Fibroblast of upper back skin (primary cell): Measurements from ENCODE around the gene PLCD1.
"Not testable (repeated sequence)": the region's sequence is repeated elsewhere in the genome, so short reads cannot be mapped to it uniquely, and the experiment has no call there.

ENCODE experiments used
- DNase-seq: peaks from one replicate; pipeline ENCODE4 v3.0.0-alpha.2; 2013

Gene PLCD1

GRCh38 chr3:38036286-38036685 is 6.8 kb upstream of the PLCD1 start:
- DNase-seq = no peak

DNA sequence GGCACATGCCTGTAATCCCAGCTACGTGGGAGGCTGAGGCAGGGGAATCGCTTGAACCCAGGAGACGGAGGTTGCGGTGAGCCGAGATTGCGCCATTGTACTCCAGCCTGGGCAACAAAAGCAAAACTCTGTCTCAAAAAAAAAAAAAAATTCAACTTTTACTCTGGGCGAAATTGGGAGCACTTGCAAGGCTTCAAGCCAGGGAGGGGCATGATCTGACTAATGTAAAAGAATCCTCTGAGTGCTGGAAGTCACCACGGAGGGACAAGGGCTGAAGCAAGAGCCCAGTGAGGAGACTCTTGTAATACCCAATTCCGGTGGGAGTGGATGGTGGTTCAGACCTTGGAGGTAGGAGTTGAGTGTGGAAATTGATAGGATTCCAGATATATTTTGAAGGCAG is 4.9 kb upstream of the PLCD1 start:
- DNase-seq = not testable (repeated sequence)

- not testable (repeated sequence) for DNase-seq
Measured at GRCh38 chr3:38033586-38033985, 4.1 kb upstream of the PLCD1 start.

GRCh38 chr3:38032328-38032865 is 3.0 kb upstream of the PLCD1 start:
- no peak for DNase-seq

DNA sequence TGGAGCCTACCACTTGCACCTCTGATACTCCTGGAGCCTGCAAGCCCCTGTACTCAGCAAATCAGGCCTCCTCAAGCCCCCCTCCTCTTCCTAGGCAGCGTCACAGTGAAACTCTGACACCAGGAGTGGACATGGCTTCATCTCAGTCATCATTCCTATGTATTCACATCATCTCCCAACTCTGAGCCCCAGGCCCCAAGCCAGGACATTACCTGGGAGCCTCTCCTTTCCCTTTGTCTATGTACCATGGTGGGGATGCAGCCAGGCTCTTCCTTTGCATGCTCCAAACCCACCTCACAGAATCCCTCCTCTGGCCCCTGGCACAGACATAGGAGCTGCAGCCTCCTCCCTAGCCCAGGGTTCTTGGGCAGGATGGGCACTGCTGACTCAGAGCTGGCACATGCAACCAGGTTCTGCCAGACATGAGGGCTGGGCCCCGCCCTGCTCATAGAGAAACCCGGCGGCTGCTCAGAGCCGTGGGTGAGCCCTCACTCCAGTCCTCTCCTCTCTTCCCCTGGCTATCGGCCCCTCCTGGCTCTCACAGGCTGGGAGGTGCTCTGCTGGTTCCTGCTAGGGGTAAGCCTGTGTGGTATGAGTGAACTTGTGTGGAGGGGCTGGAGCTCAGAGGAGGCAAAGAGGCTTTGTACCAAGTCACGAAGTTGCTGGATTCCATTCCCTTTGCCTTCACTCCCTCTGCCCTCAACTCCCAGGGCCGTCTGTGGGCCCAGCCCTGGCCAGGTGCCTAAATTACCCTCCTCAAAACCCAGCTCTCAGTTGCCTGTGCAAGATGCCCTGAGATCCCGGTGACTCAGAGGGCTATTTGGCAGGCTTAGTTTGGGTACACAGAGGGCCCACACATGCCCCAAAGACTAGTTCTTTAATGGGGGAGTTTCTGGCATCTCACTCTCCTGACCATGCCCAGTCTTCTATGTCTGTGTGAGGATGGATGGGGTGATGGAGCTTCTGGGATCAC is 1.9 kb upstream of the PLCD1 start:
- no peak for DNase-seq

GRCh38 chr3:38030126-38031021 is 932 bp upstream of the PLCD1 start:
- DNase-seq = no peak

DNA sequence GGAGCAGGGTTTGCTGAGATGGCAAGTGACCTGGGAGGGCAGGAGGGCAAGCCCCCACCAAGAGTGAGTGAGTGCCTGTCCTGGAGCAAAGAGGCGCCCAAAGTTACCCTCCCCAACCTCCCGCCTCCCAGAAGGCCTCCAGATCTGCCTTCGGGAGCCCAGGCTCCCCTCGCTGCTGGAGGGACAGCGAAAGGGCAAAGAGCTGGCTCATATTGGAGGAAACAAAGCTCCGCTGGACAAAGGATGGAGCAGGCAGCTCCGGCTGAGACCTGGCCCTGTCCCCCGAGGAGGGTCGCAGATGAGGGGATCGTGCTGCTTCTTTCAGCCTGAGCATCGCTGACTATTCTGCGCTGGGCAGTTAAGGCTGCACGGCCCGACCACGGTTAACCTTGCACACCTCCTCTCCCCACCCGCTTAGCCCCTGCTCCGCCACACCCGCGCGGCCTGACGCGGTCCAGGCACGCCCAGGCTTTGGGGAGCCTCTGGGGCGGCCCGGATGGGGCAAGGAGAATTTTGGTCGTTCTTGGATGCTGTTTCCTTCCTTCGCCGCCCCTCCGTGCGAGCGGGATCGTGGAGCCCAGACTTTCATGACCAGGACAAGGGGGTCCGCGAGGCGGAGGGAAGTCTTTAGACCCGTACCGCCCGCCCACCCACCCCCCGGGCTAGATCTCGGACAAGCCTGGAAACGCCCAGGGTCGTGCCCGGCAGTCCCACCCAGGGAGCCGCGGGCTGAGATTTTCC is 651 bp downstream of the PLCD1 start:
- no peak for DNase-seq

DNA sequence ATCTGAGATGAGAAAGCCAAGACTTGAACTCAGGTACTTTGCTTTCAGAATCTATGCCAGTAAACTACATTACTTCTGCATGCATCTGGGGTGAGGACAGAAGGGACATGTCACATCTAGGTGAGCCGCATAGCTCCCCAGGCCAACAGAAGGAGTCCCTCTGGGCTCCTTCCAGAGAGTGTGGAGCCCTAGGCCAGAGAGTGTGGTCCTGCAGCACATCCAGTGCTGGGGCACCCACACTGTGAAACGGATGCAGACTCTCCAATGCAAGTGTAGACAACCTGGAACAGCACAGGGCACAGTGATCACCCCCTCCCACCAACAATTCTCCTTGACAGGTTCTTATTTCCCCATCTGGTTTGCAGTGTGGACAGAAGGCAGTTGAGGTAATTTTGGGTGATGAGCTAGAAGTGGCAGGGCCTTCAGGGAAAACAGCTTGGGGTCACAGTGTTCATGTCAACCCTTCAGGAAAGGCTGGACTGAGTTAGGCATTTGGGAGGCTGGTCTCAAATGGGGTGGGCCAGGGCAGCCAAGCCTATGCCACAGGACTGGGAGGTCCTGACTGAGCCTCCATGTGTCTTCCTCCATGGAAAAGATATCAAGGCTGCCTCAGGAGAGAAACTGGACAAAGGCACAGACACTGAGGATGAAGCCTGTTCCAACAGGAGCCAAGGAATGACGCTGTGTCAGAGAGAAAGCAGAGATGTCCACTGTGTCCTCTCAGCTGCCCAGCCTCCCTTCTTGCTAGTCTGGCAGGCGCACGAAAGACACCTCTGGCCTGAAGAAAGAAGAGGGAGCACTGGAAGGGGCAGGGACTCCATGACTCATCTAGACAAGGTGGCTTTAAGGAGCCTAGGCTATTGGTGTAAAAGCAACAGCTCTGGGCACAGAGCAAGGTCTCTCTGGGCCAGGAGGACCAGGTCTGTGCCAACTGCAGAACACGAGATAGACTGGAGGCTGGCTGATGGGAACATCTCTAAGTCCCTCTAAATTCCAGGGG is 1.7 kb downstream of the PLCD1 start:
- no peak for DNase-seq

DNA sequence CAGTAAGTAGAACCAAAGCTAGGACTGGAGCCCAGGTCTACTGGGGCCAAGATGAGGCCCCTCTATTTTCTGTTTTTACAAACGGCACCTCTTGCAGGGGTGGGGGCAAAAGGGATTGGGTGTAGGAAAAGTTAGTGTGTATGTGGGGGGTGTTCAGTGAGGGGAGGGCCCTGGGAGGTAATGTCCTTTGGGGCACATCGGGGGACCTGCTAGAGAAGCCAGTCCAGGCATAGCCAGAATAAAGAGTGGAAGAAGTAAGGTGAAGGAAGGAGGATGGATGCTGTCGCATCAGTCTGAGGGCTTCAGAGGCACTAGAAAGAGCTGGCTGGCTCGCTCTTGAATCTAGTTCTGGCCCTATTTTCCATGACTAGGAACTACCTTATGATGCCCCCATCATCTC is 2.6 kb downstream of the PLCD1 start:
- DNase-seq = no peak

GRCh38 chr3:38022896-38023709 is 6.3 kb downstream of the PLCD1 start:
- no peak for DNase-seq

DNA sequence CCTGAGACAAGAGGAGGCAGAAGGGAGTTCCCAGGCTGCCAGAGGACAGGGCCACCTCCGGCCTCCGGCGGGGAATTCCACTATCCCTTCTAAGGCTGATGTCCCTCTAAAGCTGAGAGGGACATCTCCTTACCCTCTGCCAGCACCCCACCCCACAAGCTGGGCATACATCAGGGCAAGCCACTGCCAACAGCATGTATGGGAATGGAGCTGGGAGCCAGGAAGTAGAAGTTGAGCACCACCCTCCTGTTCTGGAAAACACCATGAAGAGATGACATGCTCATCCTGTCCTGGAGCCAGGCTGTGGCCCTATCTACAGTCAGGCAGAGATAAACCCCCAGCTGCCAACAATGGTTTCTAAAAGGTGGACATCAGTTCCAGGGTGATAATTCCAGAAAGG is 7.1 kb downstream of the PLCD1 start:
- no peak for DNase-seq

GRCh38 chr3:38021196-38021595 is 8.2 kb downstream of the PLCD1 start:
- DNase-seq = no peak

- DNase-seq = no peak
Measured at GRCh38 chr3:38020342-38020726, 9.1 kb downstream of the PLCD1 start.

GRCh38 chr3:38019658-38020341 is 9.6 kb downstream of the PLCD1 start:
- no peak for DNase-seq

DNA sequence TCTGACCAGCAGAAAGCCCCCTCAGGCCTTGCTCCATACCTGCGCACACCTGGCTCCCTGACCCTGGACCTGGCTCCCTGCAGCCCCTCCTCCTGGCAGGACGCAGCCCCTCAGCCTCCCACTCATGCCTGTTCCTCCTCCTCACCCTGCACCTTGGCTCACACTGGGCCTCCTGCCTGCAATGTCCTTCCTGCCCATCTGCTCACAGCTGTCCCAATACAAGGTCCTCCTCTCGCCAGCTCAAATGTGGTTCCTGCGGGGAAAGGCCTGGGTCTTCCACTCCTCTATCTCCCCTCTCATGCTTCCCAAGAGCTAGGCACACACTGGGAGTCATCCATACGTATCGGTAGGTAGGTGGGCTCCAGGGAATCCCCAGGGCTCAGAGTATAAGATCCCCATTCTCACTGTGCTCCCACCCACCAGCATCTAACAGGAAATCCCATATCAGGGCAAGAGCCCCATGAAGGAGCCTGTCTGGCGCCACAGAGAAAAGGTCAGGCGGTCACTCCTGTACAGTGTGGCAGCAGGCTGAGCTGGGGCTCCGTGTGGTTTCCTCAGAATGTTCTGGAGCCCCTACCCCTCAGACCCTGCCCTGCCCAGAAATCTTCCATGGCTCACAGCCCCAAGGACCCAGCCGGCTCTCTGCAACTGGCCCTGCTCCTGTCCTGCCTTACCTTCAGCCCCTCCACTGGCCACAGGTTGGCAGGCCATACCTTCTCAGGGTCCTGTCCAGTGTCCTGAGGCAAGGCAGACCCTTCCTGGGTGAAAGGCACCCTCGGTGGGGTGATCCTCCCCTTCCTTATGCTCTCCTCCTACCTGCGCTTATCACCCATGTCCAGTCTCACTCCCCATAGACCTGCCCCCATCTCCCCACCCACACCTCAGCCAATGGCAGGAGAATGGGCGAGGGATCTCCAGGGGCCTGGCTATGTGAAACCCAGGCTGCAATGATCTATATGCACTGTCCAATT is 10.9 kb downstream of the PLCD1 start:
- DNase-seq = no peak

DNA sequence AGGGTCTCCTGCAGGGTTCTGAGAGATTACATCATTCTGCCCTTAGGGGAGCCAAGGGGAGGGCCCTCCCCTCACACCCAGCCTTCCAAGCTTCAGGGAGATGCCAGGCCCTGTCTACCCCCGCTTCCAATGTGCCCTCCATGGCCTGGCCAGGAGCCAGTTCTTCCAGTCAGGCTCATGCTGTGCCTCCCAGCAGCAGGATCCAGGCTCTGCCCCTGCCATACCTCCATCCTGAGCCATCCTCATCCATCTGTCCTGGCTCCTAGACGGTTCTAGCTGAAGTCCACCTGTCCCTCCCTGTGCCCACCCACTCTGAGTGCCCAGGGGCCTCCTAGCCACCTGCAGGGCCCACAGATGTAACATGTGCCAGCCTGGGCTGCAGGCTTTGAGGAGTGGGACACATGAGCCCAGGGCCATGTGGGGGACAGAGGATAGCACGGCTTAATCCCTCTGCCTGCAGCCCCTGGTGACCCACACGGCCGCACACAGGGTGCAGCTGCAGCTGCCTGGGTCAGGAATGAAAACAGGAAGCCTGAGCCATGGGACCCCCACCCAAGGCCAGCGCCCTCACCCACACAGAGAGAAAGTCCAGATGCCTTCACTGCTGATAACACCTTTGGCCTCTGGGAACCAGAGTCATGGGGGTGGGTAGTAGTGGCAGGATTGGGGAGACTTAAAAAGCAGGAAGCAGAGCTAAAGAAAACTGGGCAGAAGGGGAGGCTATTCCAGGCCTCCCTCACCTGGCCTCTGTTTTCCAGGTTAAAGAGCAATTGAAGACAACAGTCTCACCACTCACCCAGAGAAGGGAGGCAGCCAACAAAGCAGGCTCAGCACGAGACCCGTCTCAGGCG is 11.8 kb downstream of the PLCD1 start:
- DNase-seq = no peak

DNA sequence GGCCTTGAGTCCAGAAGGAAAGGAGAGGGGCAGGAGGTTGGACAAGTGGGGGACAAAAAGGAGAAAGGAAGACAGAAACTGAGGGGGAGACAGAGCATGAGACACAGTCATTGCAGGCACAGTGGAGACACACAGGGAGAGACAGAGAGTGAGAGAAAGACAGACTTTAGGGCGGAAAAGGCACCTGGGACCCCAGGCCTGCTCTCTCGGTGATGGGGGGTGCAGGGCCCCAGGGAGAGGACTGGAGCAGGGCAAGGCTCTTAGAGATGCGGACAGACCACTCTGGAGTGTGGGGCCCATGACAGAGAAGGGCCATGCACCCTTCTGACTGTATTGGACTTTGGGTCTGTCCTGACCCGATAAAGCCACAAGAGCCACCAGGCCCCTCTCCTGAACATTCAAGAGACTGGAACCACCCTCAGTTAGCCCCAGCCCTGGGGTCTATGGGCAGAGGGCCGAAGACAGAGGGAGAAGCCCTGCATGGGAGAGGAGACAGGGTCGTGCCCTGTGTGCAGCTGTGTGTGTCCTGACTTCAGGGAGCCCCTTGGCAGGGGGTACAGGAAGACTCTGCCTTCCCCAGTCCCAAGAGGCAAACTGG is 12.5 kb downstream of the PLCD1 start:
- no peak for DNase-seq
